HepG2 (cell line): ENCODE measurements around the gene ID3. TPM values are rescaled to one million over a fixed set of nuclear protein-coding genes. Genes with fewer than 3 reads are reported as not detected.
A peak's percentile ranks its signal among the peaks of the same experiment; 100 is the strongest.

Experiments used
- AGO2 ChIP-seq: fragments of 200-400 bp; formaldehyde crosslinking; optimal IDR thresholded peaks from 2 replicates; pipeline ENCODE3; 2017; ENCODE audit warnings: mild to moderate bottlenecking, low read depth, low read length, moderate library complexity
- BATF2 ChIP-seq: sonication (generic); formaldehyde crosslinking; IDR thresholded peaks from 2 replicates; pipeline ENCODE4 v1.8.0; 2022; ENCODE audit warnings: mild to moderate bottlenecking, missing genetic modification reagents, moderate library complexity
- ELF1 ChIP-seq: sonication (generic); formaldehyde crosslinking; IDR thresholded peaks from 2 replicates; pipeline ENCODE4 v1.4.0; 2020; ENCODE audit warnings: missing genetic modification reagents
- GABPB1 ChIP-seq: IDR thresholded peaks from 2 replicates; pipeline ENCODE4 v1.6.1; 2016; ENCODE audit warnings: mild to moderate bottlenecking, missing genetic modification reagents, moderate library complexity, missing compliant biosample characterization
- GATAD2A ChIP-seq: IDR thresholded peaks from 2 replicates; pipeline ENCODE4 v1.6.1; 2016
- HOMEZ ChIP-seq: IDR thresholded peaks from 2 replicates; pipeline ENCODE4 v1.6.1; 2016; ENCODE audit warnings: low read depth
- KIAA2018 ChIP-seq: sonication (generic); formaldehyde crosslinking; IDR thresholded peaks from 2 replicates; pipeline ENCODE4 v1.5.0; 2020; ENCODE audit warnings: mild to moderate bottlenecking, missing genetic modification reagents, borderline replicate concordance
- KLF6 ChIP-seq: IDR thresholded peaks from 2 replicates; pipeline ENCODE4 v1.8.0; 2016; ENCODE audit warnings: missing biosample characterization, missing genetic modification reagents
- RNF219 ChIP-seq: sonication (generic); formaldehyde crosslinking; IDR thresholded peaks from 2 replicates; pipeline ENCODE4 v1.5.0; 2020; ENCODE audit warnings: mild to moderate bottlenecking, missing genetic modification reagents
- SIN3A ChIP-seq: IDR thresholded peaks from 2 replicates; pipeline ENCODE4 v1.6.1; 2011; ENCODE audit warnings: low read depth, mild to moderate bottlenecking, control low read depth, low read length, borderline replicate concordance
- THAP7 ChIP-seq: sonication (generic); formaldehyde crosslinking; IDR thresholded peaks from 2 replicates; pipeline ENCODE4 v1.8.1; 2023; ENCODE audit warnings: mild to moderate bottlenecking, missing genetic modification reagents
- ZNF121 ChIP-seq: sonication (generic); formaldehyde crosslinking; IDR thresholded peaks from 2 replicates; pipeline ENCODE4 v1.5.0; 2020; ENCODE audit warnings: mild to moderate bottlenecking, missing genetic modification reagents
- ZNF160 ChIP-seq: sonication (generic); formaldehyde crosslinking; IDR thresholded peaks from 2 replicates; pipeline ENCODE4 v1.8.0; 2022; ENCODE audit warnings: mild to moderate bottlenecking, inconsistent platforms, missing genetic modification reagents
- ZNF264 ChIP-seq: sonication (generic); formaldehyde crosslinking; IDR thresholded peaks from 2 replicates; pipeline ENCODE4 v1.4.0; 2020; ENCODE audit warnings: missing genetic modification reagents
- ZNF598 ChIP-seq: sonication (generic); formaldehyde crosslinking; IDR thresholded peaks from 2 replicates; pipeline ENCODE4 v1.5.1; 2020; ENCODE audit warnings: mild to moderate bottlenecking, missing genetic modification reagents, borderline replicate concordance
- ZNF652 ChIP-seq: IDR thresholded peaks from 2 replicates; pipeline ENCODE4 v1.6.1; 2016; ENCODE audit warnings: low read depth, borderline replicate concordance
- polyA plus RNA-seq, 8 experiments: library from polyadenylated mRNA; depleted of rRNA in 3 of 8; stranded (reverse) in 7 of 8; unstranded in 1 of 8; fragments of >200 nt; fragmentation: Illumina TruSeq in 4 of 8; extraction: Trizol in 4 of 8; gene quantifications; 2 replicates each; pipeline versions ENCODE4 v1.2.1 to v1.2.3, GENCODE V29; 2011 to 2016; ENCODE audit warnings: low read depth in 4 of 8, missing spikeins in 1 of 8, mixed read lengths in 1 of 8; ENCODE audit not compliant: insufficient read depth in 1 of 8
- total RNA-seq, 5 experiments: library from RNA; depleted of rRNA; stranded (reverse); fragments of >200 nt; fragmentation: Illumina TruSeq; extraction: Trizol; gene quantifications; 2 replicates each; pipeline ENCODE4 v1.2.3, GENCODE V29; 2016; ENCODE audit warnings: low read depth in 1 of 5

ID3 gene
- total and polyA plus RNA-seq, 2 of the 13 experiments (the other 11 are each of a cell fraction or from before 2014, with no cell fraction given), result 64.8 to 115 TPM

GRCh38 chr1:23558140-23558871, 995 bp downstream of the ID3 start (continued):
- TF ChIP-seq ZNF121 (CRISPR knock-in tag), result 0 out of 2 replicates have a peak, but pooled peaks have one; percentile 25
- peak; percentile 84 for TF ChIP-seq GABPB1
- TF ChIP-seq ELF1 (CRISPR knock-in tag), result peak; percentile 60
- no peak for TF ChIP-seq ZNF264 (CRISPR knock-in tag)
- peak; percentile 44; the same call in 1 of the 2 replicates for TF ChIP-seq SIN3A
- peak; percentile 84 for TF ChIP-seq AGO2
- no peak for TF ChIP-seq ZNF652 (CRISPR knock-in tag)
- TF ChIP-seq HOMEZ (CRISPR knock-in tag), result no peak
- peak; percentile 91; the same call in 1 of the 2 replicates for TF ChIP-seq ZNF598 (CRISPR knock-in tag)
- no peak for TF ChIP-seq RNF219 (CRISPR knock-in tag)
- TF ChIP-seq GATAD2A (CRISPR knock-in tag), result peak; percentile 68; the same call in 1 of the 2 replicates
- TF ChIP-seq THAP7, result no peak
- no peak for TF ChIP-seq KIAA2018 (CRISPR knock-in tag)
- TF ChIP-seq ZNF160 (CRISPR knock-in tag), result peak; percentile 52; the same call in 1 of the 2 replicates
- TF ChIP-seq BATF2, result no peak
- TF ChIP-seq KLF6, result no peak
